ELR (cell line): ENCODE measurements around the gene NME8.
A peak's percentile ranks its signal among the peaks of the same experiment; 100 is the strongest.

Experiments
- DNase-seq: peaks from one replicate; pipeline ENCODE4 v3.0.0-alpha.2; 2015; ENCODE audit warnings: low read depth

NME8 gene

DNA sequence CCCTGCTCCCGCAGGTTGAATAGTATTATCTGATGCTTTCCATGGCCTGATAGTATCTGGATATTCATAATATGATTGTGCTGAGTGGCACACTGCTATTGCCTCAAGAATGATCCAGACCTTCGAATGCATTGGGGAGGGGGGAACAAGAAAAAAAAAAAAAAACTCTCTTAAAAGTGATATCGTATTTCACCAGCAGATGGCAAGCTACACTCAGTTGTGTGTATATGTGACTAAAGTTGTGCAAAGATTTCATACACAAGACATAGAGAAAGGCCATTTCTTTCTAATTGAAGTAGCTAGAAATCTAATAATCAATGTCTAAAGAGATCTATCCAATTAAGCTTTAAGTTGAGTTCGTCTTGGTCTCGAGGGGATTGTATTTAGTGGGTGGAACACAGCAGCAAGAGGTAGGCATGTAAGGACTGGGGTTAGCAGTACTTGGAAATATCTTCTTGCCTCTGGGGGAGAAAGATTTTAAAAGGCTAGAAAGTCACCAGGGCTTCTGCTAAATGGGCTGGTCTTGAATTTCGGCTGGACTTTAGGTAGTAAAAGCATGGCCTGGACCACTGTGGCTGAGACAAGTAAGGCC lies 52.9 kb downstream of the NME8 start:
- peak; percentile 22 for DNase-seq

DNA sequence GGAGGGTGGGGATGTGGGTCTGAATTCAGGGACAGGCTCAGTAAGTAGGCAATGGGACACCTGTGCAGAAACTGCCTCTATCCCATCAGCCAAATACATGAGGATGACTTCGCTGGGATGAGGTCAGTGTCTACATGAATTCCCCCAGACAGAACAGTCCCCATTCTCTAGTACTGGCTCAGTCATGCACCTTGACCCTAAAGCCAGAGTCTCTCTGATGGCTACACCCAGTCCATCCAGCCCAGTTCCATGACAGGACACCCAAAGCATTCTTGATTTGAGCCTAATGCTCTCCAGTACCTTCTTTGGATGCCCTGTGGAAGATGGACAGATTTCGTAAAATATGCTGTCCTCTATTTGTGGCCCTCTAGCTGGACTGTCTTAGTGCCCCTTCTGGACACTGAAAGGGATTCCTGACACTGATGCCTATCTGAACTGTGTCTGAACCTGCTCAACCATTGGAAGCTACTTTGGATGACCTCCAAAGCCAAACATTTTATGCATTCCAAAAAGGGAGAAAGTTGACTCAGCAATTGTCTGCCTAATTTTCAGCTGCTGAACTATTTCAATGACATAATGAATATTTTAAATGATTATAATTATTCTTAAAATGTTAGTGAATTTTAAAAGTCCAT lies 53.6 kb downstream of the NME8 start:
- no peak for DNase-seq

DNA sequence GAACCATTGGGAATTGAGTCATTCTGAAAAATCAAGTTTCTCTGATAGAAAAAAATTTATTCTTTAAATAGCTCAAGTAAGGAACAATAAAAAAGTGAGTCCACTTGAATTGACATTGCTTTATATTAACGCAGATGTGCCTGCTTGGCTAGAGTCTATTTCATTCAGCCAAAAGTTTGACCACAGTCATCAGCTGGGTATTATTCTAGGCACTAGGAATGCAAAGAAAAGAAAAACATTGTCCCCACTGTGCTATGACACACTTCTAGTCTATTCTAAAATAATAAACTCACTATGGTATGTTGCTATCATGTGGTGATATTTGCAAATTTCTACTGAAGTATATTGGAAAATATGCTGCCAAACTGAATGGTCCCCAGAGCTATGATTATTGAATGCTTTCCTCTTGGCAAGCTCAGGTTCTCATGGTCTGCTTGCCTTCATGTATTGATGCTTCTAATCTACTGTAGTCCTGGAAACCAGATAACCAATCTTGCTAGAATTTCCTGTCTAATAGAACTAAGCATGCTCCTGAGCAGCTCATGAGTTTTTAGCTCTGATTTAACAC lies 59.9 kb downstream of the NME8 start:
- no peak for DNase-seq

DNA sequence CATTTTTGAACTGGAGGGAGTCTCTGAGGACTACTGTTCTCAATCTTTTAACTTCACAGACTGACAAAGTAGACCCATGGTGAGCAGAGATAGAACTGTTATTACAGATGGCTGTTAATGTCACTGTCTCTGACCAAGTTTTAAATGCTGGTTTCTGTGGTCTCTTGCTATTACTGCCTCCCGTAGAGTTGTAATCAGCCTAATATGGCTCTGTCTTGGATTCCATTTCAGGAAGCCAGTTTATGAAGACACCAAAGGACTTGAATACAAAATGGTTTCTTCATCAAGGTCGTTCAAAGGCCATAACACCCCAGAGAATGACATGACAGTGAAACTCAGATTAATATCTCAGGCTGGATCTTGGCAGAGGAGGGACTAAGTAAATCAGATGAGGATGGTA lies 64.4 kb downstream of the NME8 start:
- no peak for DNase-seq

DNA sequence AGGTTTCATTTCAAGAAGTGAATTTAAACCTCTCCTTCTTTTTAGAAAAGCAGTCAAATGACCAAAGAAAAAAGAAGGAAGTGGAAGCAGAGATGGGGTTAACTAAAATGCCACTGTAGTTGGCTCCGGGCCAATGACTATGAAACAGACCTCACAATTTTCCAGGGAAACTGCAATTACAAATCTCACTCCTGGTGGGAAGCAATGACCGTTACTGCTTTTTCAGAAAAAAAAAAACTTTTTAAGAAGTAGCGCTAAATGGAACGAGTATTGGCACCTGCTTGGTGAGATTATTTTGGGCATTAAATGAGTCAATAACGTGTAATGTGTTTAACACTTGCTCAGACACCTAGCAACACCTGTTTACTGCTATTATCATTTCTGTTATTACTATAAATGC lies 67.0 kb downstream of the NME8 start:
- DNase-seq = no peak

DNA sequence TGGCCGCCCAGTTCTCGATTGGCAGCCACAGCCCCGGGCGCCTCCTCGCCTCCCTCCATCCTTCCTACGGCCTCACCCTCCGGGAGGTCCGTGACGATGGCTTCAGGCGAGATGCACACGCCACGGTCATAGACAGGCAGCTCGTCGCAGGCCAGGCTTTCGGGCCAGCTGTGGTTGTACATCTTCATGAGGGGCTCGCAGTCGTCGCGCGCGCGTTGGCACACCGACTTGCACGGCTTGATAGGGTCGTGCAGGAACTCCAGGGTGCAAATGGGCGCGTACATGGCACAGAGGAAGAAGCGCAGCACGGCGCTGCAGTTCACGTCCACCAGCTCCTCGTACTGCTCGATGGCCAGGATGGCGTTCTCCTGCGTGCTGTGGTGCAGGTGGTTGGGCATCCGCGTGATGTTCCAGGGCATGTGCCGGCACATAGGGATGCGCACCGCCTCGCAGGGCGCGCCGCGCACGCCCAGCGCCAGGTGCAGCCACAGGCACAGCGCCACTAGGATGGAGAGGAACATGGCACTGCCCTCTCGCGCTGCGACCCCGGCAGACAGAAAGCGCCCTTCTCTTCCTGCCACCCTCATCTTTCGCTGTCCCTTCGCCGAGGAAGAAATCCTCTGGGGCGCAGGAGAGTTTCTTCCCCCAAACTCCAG lies 67.7 kb downstream of the NME8 start:
- DNase-seq = no peak

DNA sequence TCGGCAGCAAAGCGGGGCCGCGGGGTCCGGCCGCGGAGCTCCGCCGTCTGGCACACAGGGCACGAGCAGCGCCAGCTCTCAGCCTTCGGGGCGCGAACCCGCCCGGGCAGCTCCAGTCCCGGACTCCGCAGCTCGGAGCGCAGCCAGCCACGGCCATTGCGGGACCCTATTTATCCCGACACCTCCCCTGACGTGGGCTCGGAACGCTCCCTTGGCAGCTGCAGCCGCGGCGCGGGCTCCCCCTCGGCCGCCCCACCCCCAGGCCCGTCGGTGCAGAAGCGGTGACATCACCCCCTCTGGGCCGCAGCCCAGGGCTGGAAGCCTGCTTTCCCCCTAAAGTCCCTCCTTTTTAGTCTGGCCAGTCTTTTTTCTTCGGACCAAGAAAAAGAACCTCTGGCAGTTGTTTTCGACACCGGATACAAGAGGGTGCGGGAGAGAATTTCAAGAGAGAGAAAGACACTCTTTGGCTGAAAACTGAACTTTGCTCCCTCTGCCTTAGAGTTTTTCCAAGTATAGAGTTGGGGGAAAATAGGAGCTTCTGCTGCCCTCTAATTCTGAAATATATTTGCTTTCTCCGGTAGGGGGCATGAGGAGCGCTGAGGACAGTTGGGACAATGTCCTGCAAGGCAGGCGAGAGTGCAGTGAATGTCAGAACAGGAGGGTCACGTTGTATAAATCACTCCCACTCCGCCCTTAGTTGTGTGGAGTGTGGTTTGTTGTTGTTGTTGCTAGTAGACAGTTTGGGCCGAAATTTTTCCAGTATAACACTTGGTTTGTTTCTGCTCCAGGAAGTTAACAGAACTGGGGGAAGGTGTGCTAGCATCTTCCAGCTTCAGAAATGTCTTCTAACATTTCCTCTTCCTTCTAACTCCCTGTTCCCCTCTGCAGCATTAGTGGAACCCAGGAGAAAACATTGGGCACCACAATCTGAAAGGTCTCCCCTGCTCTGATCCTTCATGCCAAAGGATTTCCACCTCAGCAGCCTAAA lies 68.6 kb downstream of the NME8 start, which contains the start of gene SFRP4:
SFRP4 (minus strand) TSS at position 145 of the 988 bp plus-strand sequence. CDS start 280 bp downstream, outside the sequence.
- peak; percentile 25 for DNase-seq

DNA sequence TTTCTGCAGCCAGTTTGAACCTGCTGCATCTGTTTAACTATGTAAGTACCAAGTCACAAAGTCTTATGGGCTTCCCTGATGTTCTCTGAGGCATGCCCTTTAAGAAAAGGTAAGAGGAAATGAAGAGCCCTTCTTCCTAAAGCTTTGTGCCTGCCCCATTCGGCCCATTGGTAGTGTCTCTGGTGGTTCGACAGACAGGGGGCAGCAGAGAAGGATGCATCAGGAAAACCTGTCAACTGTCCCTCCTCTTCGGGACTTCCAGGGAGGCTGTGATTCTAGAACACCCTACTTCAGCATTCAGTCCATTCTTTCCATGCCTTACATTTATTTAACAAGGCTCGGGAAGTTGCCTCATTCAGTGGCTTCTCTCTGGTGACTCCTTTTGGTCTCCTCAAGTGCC lies 70.1 kb downstream of the NME8 start:
- DNase-seq = no peak

DNA sequence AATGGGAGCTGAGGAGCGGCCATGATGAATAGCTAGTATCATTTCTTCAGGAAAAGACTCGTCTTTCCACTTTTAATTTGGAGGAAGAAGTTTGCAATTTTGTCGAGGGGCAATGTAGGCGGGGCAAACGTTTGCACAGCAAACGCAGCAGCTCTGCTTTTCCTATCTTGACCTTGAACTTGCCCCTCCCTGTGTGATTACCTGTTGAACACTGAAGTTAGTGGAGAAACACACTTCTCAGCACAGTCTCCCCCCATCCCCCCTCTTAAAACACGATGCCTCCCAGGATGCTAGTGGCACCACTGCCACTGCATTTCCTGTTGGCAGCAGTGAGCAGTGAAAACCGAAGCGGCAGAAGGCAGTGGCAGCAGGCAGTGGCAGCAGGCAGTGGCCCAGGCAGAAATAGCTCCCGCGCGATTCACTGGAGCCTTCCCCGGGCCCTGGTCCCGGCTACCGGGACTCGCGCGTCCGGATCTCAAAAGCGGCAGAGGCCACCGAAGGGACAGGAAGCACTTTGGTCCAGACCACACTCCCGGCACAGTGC lies 72.0 kb downstream of the NME8 start, which contains the start of gene EPDR1:
EPDR1 (plus strand) TSS at position 336 of the 544 bp plus-strand sequence. CDS start 300 bp downstream, outside the sequence.
- no peak for DNase-seq

DNA sequence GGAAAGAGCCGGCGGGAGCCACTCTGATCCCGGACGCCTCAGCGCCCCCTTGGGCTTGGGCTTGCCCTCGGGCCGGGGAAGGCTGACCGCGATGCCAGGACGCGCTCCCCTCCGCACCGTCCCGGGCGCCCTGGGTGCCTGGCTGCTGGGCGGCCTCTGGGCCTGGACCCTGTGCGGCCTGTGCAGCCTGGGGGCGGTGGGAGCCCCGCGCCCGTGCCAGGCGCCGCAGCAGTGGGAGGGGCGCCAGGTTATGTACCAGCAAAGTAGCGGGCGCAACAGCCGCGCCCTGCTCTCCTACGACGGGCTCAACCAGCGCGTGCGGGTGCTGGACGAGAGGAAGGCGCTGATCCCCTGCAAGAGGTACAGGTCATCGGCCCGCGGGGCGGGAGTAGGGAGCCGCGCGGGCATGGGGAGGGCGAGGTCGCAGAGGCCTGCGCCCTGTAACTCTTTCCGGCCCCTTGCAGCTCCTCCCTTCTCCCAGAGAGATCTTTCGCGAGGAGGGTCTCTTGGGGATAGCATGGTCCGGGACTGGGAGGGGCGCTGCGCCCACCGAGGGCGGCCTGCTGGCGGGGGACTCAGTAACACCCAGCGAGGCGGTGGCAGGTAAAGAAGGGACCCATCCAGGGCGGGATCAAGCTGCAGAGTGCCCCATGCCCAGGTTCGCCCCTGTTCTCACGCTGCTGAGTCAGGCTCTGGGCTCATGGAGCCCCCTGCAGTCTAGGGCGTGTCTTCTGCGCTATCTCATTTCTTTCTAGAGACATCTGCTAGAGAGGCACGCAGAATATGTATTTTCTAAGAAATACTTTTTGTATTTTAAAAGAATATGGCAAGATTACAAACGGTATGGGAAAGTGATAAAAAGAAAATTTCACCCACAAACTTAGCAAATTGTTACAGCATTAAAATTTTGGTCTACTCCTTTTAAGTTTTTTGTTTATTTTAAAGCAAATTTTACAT lies 72.7 kb downstream of the NME8 start:
- DNase-seq = no peak

DNA sequence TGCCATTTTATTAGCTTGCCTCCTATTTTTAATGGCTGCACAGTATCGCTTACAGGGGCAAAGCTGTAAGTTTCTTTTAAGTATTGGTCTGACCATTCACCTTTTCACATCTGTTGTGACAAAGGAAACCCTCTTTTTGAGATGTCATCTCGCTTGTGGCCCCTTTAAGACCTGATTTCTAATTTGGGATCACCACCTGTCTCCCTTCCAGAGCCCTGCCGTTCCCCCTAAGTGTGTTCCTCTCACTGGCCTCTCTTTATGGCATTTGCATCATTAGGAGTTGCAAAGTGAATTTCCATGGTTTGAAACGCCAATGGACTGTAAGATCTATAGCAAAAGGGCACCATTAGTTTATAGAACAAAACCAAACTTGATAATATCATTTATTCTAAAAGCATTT lies 73.5 kb downstream of the NME8 start:
- DNase-seq = no peak

DNA sequence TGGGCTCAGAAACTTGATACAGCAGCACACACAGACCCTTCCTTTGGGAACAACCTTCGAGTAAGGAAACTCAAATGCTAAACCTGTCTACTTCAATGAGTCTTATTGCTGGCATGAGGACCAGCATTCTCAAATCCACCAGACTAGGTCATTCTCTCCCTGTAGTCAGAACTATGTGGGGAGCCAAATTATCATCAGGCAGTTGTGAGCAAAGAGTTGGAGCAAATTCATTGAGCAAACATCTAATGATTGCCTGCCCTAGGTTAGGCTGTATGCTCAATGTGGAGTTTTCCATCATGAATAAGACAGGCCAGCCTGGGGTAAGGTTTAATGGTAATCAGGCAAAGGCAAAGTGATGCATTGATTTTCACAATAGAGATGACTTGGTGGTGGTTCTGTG lies 75.6 kb downstream of the NME8 start:
- DNase-seq = no peak

DNA sequence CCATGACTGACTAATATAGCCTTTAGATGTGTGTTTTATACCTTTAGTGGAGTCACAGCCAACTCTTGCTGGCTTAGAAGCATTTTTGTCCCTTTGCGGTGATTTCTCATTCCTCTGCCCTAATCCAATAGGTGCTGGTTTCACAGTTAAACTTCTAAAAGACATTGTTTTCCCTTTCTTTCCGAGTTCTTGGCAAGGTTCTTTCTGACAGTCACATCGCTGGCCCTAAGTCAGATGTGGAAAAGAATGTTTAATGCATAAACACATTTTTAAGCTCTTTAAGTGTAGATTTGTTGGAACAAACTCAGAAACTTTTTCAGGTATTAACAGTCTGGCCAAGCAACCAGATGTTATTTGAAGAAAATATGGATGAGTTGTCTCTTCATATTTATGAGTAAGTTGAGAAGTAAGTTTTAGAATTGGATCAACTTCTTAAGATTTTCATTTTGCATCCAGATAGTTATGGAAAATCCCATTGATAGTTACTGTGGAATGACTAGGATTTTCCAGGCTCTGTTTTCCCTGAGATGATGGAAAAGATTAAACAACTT lies 76.2 kb downstream of the NME8 start:
- no peak for DNase-seq

DNA sequence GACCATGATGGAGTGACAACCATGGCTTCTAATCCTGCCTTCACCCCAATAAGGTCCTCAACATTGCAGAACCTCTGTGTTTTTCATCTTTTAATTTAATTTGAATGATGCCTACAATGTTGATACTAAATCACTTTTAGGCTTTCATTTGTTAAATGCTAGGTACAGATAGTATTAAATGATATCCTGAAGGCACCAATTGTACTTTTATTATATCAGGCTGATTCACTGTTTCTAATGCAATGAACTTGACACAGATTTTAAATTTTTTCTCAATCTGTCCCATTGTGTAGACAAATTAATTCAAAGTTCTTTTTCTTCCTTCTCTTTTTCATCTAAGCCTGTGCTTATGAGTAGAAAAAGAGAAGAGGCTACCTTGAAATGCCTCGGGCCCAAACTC lies 77.2 kb downstream of the NME8 start:
- DNase-seq = no peak

DNA sequence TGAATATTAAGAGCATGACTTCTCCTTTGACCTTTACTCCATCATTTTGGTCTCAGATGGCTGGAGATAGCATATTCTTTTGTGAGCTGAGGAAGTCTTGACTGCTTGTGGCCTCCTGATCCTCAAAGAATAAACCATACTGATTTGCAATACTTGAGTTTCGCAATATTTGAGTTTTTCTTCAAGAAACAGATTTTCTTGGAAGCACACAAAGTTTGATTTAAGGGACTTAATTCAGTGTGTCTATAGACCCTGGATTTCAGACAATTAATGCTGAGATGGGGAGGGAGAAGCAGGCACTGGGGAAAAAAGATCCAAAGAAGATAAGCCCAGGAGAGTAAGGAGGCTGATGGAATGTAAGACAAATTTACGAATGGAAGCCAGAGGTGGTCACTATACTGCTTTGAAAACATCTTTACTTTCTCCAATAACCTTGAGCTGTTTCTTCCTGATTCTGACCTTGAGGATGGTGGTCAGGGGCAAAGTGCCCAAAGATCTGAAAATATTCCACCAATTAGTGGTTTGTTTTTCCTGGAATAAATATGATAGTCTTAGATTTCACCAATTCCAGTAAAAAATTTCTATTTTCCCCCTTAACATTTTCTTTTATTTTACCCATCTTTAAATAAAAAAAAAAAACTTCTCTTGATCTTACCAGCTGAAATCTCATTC lies 79.5 kb downstream of the NME8 start:
- no peak for DNase-seq

DNA sequence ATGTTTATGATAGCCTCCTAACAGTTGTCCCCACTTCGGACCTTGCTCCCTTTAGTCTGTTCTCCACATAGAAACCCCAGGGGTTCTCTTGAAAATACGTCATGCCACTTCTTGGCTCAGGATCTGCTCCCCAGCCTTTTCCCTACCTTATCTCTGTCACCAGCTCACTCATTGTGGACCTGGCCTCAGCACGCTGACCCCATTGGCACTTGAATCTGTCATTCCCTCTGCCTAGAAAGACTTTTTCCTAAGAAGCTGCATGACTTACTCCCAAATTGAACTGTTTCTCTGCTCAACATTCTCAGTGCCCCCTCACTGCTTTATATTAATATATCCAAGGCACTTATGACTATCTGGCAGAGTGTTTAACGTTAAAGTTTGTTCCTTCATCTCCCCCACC lies 80.5 kb downstream of the NME8 start:
- DNase-seq = no peak

DNA sequence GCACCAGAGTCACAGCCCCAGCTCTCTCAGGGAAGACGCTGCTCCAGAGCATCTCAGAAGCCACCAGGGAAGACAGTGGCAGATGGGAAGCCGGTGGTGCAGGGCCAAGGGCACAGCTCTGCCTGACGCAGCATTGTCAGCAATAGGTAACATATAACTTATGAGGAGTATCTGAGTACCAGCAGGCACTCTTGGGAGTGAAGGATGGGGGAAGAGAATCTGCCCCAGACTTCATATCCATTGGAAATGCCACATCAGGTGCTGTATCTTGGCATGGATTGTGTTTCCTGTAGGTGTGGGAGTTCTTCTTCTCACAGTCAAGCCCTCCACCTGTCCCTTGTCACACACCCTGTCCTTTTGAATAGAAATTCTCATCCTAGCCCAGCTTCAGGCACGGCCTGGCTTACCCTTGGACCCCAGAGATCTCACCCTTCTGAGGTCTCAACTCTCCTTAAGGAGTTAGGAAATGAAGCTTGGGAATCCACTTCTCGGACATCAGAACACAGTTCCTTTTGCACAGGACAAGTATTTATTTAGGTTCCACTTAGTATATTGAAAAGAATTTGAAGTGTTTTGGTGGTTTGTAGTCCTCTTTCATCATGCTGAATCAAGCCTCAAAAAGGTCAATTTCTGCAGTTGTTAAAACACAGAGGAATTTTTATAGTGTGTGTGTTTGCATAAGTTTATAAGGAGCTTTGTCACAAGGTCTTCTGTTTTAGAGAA lies 82.0 kb downstream of the NME8 start:
- no peak for DNase-seq

DNA sequence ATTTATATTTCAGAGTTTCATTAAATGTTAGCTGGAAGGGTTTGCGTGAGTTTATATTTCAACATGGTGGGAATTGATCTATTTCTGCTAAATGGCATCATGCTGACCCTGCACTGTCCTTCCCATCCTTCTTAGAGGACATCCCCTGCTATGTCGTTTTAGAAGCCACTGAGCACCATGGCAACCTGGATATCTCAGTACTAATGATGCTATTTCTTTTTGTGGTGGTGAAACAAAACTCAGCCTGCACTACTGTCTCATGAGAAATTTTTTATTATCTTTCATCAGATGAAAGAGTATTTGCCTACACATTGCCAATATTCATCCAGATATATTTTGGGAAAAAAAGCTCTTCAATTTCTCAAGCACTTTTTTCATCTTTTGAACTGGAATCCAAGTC lies 84.1 kb downstream of the NME8 start:
- DNase-seq = no peak

DNA sequence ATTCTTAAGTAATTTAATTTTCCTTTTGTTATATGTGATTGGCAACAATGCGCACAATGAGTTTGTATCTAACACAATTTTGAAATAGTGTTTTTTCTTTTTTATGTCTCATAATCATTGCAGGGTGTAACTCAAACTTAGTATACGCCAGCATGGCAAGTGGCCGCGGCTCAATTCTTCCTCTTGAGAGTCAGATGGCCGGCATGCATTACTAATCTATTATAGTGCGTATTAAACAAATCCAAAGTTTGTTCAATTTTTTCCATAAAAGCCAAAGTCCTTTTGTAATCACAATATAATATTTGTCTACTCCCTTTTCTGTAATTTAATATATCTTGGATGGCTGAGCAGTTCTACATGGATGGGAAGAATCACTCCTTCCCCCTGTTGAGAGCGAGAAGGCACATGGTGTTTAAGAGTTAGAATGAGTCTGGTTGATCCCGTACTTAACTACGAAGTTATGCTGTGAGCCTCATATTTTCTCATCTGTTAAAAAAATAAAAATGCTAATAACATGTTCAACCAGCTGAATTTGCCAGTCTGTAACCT lies 84.7 kb downstream of the NME8 start:
- DNase-seq = no peak
